ENCODE measurements around the gene HEXD.
"Not testable (repeated sequence)": the region's sequence is repeated elsewhere in the genome, so short reads cannot be mapped to it uniquely, and the experiment has no call there.

The HEXD gene

DNA sequence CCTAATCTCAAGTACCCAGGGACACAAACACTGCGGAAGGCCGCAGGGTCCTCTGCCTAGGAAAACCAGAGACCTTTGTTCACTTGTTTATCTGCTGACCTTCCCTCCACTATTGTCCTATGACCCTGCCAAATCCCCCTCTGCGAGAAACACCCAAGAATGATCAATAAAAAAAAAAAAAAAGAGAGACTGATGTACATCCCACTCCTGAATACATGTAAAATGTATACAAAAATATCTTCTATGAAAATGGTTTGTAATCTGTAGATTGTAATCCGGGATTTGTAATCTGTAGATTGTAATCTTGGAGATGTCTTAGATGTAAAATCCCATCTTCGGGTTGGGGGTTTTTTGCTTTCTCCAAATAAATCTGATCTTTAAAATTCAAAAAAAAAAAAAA, 40.9 kb upstream of the HEXD start:
- peaks cover 43 to 72% of the 10 kb centered on the region in 2 donors for H3K27me3 Mint-ChIP-seq
- H3K9me3 Mint-ChIP-seq; DNase-seq; H3K36me3 Mint-ChIP-seq (ENCODE audit: insufficient read depth); H3K4me1 Mint-ChIP-seq (ENCODE audit: low read depth in 2 of 2); ATAC-seq (replicated peaks); H3K27ac Mint-ChIP-seq; H3K4me3 Mint-ChIP-seq: not testable (repeated sequence)

- no peaks in the 10 kb centered on the region for H3K36me3 Mint-ChIP-seq (ENCODE audit: insufficient read depth)
- H3K27me3 Mint-ChIP-seq: peaks cover 35 to 69% of the 10 kb centered on the region in 2 donors
- DNase-seq (no peak), ATAC-seq (replicated peaks) (no peak)
- H3K27ac Mint-ChIP-seq: no peak overlapping the region
- peaks cover 4 to 10% of the 10 kb centered on the region in 2 donors for H3K4me1 Mint-ChIP-seq (ENCODE audit: low read depth in 2 of 2)
- H3K9me3 Mint-ChIP-seq: no peaks in the 10 kb centered on the region
- H3K4me3 Mint-ChIP-seq: no peak overlapping the region
Observed at GRCh38 chr17:82377924-82378740, 40.0 kb upstream of the HEXD start.

DNA sequence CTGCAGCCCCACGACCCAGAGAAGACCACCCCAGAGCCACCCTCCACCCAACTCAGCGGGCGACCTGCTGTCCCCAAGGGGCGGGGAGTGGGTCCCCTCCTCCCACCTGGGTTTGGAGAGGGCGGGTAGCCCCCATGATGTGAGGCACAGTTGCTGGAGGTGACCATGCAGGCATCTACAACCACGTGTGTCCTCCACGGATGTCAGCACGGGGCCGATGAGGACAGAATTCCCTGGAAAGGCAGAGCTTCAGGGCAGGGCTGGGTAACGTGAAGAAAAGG, 39.5 kb upstream of the HEXD start:
- Mint-ChIP-seq H3K4me1 (ENCODE audit: low read depth in 2 of 2) (peaks cover 4 to 10% of the 10 kb centered on the region in 2 donors), H3K4me3 (no peak overlapping the region), H3K27me3 (peaks cover 30 to 69% of the 10 kb centered on the region in 2 donors), H3K27ac (no peak overlapping the region), H3K9me3 (no peaks in the 10 kb centered on the region), H3K36me3 (ENCODE audit: insufficient read depth) (no peaks in the 10 kb centered on the region)
- no peak for ATAC-seq (replicated peaks)
- no peak for DNase-seq

DNA sequence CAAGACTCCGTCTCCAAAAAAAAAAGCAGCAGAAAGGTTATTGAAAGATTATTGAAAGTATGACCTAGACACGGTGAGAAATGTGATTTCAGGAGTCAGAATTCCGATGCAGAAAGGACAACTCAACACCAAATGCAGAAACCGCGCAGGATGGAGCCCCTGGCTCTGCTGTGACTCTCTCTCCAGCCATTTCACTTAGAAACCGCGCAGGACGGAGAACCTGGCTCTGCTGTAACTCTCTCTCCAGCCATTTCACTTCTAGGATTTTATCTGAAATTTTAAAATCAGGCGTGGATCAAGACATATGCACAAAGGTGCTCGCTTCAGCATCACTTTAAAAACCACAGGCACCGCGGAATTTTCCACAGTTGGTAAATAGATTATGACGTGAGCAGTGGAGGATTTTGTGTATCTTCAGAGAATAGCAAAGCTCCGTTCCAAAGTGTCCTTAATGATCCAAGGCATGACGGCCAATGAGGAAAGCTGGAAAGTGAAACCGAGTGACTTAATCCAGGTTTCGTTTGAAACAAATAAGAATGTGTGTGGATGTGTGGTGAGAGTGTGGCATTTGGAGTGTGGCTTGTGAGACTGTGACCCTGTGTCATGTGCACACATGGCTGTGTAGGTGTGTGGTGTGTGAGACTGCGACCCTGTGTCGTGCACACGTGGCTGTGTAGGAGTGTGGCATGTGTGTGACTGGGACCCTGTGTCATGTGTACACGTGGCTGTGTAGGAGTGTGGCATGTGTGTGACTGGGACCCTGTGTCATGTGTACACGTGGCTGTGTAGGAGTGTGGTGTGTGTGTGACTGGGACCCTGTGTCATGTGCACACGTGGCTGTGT, 37.1 kb upstream of the HEXD start:
- H3K27me3 Mint-ChIP-seq: peaks cover 23 to 77% of the 10 kb centered on the region in 2 donors

GRCh38 chr17:82381703-82382009, 36.5 kb upstream of the HEXD start:
- H3K36me3 Mint-ChIP-seq (ENCODE audit: insufficient read depth); H3K4me1 Mint-ChIP-seq (ENCODE audit: low read depth in 2 of 2); H3K9me3 Mint-ChIP-seq; H3K4me3 Mint-ChIP-seq; H3K27ac Mint-ChIP-seq; DNase-seq; ATAC-seq (replicated peaks): not testable (repeated sequence)
- H3K27me3 Mint-ChIP-seq: peaks cover 22 to 78% of the 10 kb centered on the region in 2 donors

More for the DNA sequence above, 37.1 kb upstream of the HEXD start:
- H3K4me3 Mint-ChIP-seq: no peak overlapping the region
- no peak for DNase-seq
- H3K36me3 Mint-ChIP-seq (ENCODE audit: insufficient read depth): no peaks in the 10 kb centered on the region
- ATAC-seq (replicated peaks): no peak
- peaks cover 4 to 10% of the 10 kb centered on the region in 2 donors for H3K4me1 Mint-ChIP-seq (ENCODE audit: low read depth in 2 of 2)
- no peaks in the 10 kb centered on the region for H3K9me3 Mint-ChIP-seq
- peak overlapping the region in 1 of 2 donors; percentile 52 for H3K27ac Mint-ChIP-seq

DNA sequence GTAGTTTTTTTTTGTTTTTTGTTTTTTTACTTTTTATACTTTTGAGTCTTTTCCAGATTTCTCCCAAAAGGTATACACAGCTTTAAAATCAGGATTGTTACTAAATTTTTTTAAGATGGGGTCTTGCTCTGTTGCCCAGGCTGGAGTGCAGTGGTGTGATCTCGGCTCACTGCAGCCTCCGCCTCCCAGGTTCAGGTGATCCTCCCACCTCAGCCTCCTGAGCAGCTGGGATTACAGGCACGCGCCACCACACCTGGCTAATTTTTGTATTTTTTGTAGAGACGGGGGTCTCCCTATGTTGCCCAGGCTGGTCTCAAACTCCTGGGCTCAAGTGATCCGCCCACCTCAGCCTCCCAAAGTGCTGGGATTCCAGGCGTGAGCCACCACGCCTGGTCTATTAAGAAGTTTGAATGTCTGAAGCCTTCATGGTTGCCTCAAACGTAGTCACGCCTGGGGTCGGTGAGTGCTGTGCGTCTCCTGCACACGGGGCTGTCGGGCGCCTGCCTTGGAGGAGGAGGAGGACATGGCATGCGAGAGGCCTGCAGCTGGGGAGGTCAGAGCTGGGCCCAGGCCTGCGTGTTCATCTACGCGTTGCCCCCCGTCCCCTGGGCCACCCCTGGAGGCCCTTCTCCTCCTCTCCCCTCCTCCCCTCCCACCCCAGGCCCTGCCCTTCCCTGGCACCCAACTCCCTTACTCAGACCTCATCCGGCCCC, 35.8 kb upstream of the HEXD start:
- not testable (repeated sequence) for DNase-seq; H3K27ac Mint-ChIP-seq; H3K9me3 Mint-ChIP-seq; ATAC-seq (replicated peaks); H3K36me3 Mint-ChIP-seq (ENCODE audit: insufficient read depth); H3K4me3 Mint-ChIP-seq; H3K4me1 Mint-ChIP-seq (ENCODE audit: low read depth in 2 of 2)
- H3K27me3 Mint-ChIP-seq: peaks cover 22 to 81% of the 10 kb centered on the region in 2 donors

DNA sequence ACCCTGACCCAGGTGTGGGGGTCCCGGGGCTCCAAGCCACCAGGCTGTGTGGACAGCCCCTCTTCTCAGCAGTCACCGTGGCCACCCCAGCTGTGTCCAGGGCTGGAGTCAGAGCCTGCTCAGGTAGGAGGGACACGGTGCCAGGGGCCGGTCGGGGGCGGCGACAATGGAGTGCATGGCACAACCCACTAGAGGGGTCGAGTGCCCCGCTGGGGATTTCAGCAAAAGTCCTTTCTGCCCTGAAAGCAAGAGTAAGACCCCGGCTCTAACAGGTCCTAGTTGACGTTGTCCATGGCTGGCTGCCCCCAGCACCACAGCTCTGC, 35.3 kb upstream of the HEXD start:
- Mint-ChIP-seq H3K4me3 (no peak overlapping the region), H3K27ac (no peak overlapping the region), H3K36me3 (ENCODE audit: insufficient read depth) (peaks cover 4% of the 10 kb centered on the region), H3K4me1 (ENCODE audit: low read depth in 2 of 2) (peaks cover 4 to 10% of the 10 kb centered on the region in 2 donors), H3K9me3 (no peaks in the 10 kb centered on the region), H3K27me3 (peaks cover 22 to 81% of the 10 kb centered on the region in 2 donors)
- ATAC-seq (replicated peaks) (no peak), DNase-seq (no peak)

GRCh38 chr17:82383411-82383810, 34.7 kb upstream of the HEXD start:
- Mint-ChIP-seq H3K27ac (no peak overlapping the region), H3K4me1 (ENCODE audit: low read depth in 2 of 2) (peaks cover 4 to 10% of the 10 kb centered on the region in 2 donors), H3K4me3 (no peak overlapping the region), H3K36me3 (ENCODE audit: insufficient read depth) (peaks cover 4% of the 10 kb centered on the region), H3K9me3 (no peaks in the 10 kb centered on the region), H3K27me3 (peaks cover 21 to 80% of the 10 kb centered on the region in 2 donors)
- ATAC-seq (replicated peaks) (no peak), DNase-seq (no peak)

DNA sequence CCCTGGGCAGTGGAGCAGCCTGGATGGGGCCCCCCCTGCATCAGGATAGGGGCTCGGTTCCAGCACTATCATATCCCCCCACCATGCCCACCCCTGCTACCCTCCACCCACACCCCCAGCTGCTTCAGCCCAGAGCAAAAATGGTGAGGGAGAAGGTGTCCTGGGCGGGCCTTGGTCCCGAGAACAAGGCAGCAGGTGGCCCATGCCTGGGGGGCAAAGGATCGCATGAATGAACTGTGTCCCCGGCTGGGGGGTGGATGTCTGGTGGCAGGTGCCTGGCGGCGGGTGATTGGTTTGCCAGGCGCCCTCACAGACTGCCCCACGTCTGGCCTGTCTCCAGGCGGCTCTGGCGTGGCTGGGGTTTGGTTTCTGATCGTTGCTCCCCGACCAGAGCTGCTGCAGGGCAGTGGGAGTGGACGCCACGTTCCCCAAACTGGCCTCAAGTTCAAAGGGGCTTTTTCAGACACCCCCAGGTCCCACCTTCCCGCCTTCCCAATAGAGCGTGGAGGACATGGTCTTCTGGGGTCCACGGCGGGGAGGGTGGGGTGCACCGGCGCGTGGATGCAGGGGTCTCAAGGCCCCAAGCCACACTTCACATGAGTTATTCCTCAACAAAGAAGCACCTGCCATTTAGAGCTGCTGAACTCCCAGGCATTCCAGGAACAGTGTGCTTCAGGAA, 34.0 kb upstream of the HEXD start:
- H3K27ac Mint-ChIP-seq: no peak overlapping the region
- H3K4me3 Mint-ChIP-seq: no peak overlapping the region
- no peaks in the 10 kb centered on the region for H3K9me3 Mint-ChIP-seq
- H3K4me1 Mint-ChIP-seq (ENCODE audit: low read depth in 2 of 2): peaks cover 2 to 10% of the 10 kb centered on the region in 2 donors
- peaks cover 15 to 72% of the 10 kb centered on the region in 2 donors for H3K27me3 Mint-ChIP-seq
- ATAC-seq (replicated peaks): no peak
- peaks cover 4% of the 10 kb centered on the region for H3K36me3 Mint-ChIP-seq (ENCODE audit: insufficient read depth)
- no peak for DNase-seq

DNA sequence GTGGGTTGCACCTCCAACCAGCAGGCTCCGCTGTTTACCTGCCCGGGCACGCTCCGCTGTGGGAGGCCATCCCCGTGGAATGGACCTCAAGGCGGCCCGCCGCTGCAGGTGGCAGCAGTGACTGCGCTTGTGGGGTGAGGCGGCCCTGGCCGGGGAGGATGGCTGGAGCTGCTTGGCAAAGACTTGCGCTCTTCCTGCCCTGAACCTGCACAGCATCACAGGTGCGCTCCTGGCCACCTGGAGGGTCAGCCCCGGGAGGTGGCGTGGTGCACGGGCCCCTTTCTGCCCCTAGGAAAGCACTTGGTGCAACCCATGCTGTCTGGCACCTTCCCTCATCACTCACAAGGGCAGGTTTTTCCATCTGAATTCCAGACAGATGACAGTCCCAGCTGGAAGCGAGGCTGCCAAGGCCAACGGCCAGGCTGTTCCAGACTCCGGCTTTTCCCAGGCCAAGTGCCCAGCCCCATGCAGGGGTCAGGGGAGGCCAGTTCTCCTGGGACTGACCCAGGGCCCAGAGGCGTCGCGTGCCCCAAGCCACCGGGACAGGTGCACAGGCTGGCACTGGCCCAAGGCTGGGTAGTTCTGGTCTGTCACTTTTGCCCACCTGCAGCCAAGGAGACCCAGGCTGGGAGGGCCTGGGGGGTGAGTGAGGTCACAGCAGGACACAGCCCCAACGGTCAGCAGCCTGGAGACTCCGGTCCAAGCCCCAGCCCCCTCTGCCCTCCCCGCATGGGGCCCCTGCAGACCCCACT, 33.2 kb upstream of the HEXD start:
- Mint-ChIP-seq H3K36me3 (ENCODE audit: insufficient read depth) (peaks cover 4% of the 10 kb centered on the region), H3K27ac (no peak overlapping the region), H3K4me3 (no peak overlapping the region), H3K9me3 (no peaks in the 10 kb centered on the region), H3K27me3 (peaks cover 11 to 65% of the 10 kb centered on the region in 2 donors), H3K4me1 (ENCODE audit: low read depth in 2 of 2) (peaks cover 2 to 8% of the 10 kb centered on the region in 2 donors)
- ATAC-seq (replicated peaks) (no peak), DNase-seq (no peak)

DNA sequence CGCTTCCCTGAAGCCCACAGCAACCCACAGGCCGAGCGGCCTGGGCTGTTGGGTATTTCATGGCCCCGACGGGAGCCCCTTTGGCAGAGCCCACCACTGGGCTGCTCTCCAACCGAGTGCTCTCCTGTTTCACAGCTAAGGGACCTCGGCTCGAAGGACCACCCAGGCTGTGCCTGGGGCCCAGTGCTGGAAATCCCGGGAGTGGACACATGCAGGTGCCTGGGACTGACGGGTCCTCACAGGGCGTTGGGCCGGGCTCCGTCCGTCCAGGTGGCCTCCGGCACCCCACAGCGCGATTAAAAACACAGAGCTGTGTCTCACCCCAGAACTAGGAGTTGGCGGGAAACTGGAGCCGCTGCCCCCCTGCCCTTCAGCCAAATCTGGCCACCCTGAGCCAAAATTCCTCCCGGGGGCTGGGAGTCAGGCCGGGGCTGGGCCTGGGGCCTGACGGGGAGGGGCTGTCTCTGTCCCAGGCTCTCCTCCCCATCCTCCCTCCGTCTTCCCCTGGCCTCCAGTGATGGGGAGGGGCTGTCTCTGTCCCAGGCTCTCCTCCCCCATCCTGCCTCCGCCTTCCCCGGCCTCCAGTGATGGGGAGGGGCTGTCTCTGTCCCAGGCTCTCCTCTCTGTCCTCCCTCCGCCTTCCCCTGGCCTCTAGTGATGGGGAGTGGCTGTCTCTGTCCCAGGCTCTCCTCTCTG, 32.4 kb upstream of the HEXD start:
- Mint-ChIP-seq H3K27ac (no peak overlapping the region), H3K4me1 (ENCODE audit: low read depth in 2 of 2) (peaks cover 2 to 5% of the 10 kb centered on the region in 2 donors), H3K4me3 (no peak overlapping the region), H3K9me3 (no peaks in the 10 kb centered on the region), H3K27me3 (peaks cover 3 to 57% of the 10 kb centered on the region in 2 donors), H3K36me3 (ENCODE audit: insufficient read depth) (peaks cover 4% of the 10 kb centered on the region)
- DNase-seq (no peak), ATAC-seq (replicated peaks) (no peak)

- Mint-ChIP-seq H3K27me3 (peaks cover 0 to 51% of the 10 kb centered on the region in 2 donors), H3K36me3 (ENCODE audit: insufficient read depth) (peaks cover 4% of the 10 kb centered on the region), H3K27ac (no peak overlapping the region), H3K4me1 (ENCODE audit: low read depth in 2 of 2) (peaks cover 0 to under 1% of the 10 kb centered on the region in 2 donors), H3K4me3 (no peak overlapping the region), H3K9me3 (no peaks in the 10 kb centered on the region)
- DNase-seq: no peak
- ATAC-seq (replicated peaks): no peak
Observed at GRCh38 chr17:82386255-82386831, 31.8 kb upstream of the HEXD start.

Data from effector memory CD8-positive, alpha-beta T cell (primary cell).